ENCODE measurements around the gene SHOC2.

SHOC2 gene

GRCh38 chr10:110989016-110989415 lies 69.6 kb downstream of the SHOC2 start:
- no peak for DNase-seq

- DNase-seq = no peak
Measured at GRCh38 chr10:110992006-110992800, 72.8 kb downstream of the SHOC2 start.

- peak in 1 of 2 donors; percentile 33 for DNase-seq
Measured at GRCh38 chr10:110993024-110993693, 73.8 kb downstream of the SHOC2 start.

- no peak for DNase-seq
Measured at GRCh38 chr10:110994406-110995086, 75.1 kb downstream of the SHOC2 start.

GRCh38 chr10:110995301-110995700 lies 75.9 kb downstream of the SHOC2 start:
- DNase-seq = no peak

GRCh38 chr10:110996256-110996655 lies 76.9 kb downstream of the SHOC2 start:
- DNase-seq = no peak

- DNase-seq = no peak
Measured at GRCh38 chr10:111004016-111004415, 84.6 kb downstream of the SHOC2 start.

- DNase-seq = no peak
Measured at GRCh38 chr10:111007486-111007885, 88.1 kb downstream of the SHOC2 start.

- DNase-seq = no peak
Measured at GRCh38 chr10:111015181-111015580, 95.8 kb downstream of the SHOC2 start.

- no peak for DNase-seq
Measured at GRCh38 chr10:111017098-111017497, 97.7 kb downstream of the SHOC2 start.

GRCh38 chr10:111018021-111018420 lies 98.6 kb downstream of the SHOC2 start:
- DNase-seq = no peak

- no peak for DNase-seq
Measured at GRCh38 chr10:111023060-111023459, 103.7 kb downstream of the SHOC2 start.

GRCh38 chr10:111030042-111030750 lies 110.8 kb downstream of the SHOC2 start:
- DNase-seq = no peak

GRCh38 chr10:111034598-111035310 lies 115.3 kb downstream of the SHOC2 start:
- no peak for DNase-seq

- DNase-seq = no peak
Measured at GRCh38 chr10:111035542-111035941, 116.1 kb downstream of the SHOC2 start.

GRCh38 chr10:111037858-111038257 lies 118.5 kb downstream of the SHOC2 start:
- no peak for DNase-seq

GRCh38 chr10:111039522-111039921 lies 120.1 kb downstream of the SHOC2 start:
- no peak for DNase-seq

- no peak for DNase-seq
Measured at GRCh38 chr10:111057006-111057405, 137.6 kb downstream of the SHOC2 start.

All from CD4-positive, alpha-beta T cell treated with Interleukin-1 beta for 1 hour (primary cell).